GM23338 (cell line): Measurements from ENCODE around the gene TMEM255B.

Experiments
- EZH2 ChIP-seq: fragments of 200-600 bp; sonication (generic); IDR thresholded peaks from one replicate; pipeline ENCODE4 v1.8.0; 2017; ENCODE audit warnings: antibody characterized with exemption, mild to moderate bottlenecking, low read depth; ENCODE audit not compliant: unreplicated experiment
- EZH2phosphoT487 ChIP-seq: fragments of 200-600 bp; sonication (generic); IDR thresholded peaks from one replicate; pipeline ENCODE4 v1.8.1; 2018; ENCODE audit warnings: antibody characterized with exemption; ENCODE audit not compliant: unreplicated experiment
- TF ChIP-seq, protein P1 (sequence below), 2 experiments: fragments of 200-600 bp in 1 of 2; sonication (generic) in 1 of 2; conservative IDR thresholded peaks; 2 replicates each; pipeline versions ENCODE4 v1.5.1 to v1.6.1; 2016 to 2017; ENCODE audit warnings: antibody characterized with exemption in 2 of 2, low read depth in 2 of 2, mild to moderate bottlenecking in 2 of 2, moderate library complexity in 1 of 2

DNA sequence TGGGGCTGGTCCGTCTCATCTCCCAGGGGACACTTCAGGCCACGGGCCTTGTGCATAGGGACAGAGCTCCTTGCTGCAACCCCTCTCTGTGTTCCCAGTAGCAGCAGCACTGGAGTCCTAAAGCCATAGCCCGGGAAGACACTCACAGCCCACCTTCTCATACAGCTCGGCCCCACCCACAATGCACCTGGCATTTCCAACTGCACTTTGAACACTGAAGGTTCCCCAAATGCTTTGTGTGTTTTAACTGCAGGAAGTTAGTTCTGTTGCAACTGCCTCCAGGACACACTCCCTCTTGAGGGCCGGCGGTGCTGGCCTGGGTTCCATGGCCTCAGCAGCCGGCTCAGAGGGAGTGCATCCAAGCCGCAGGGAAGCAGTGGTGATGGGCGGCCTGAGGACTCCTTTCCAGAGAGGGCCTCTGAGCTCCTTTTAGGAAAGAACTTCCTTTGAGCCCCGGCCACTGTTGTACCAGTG lies 22.7 kb upstream of the TMEM255B start:
- TF ChIP-seq, protein P1, sequence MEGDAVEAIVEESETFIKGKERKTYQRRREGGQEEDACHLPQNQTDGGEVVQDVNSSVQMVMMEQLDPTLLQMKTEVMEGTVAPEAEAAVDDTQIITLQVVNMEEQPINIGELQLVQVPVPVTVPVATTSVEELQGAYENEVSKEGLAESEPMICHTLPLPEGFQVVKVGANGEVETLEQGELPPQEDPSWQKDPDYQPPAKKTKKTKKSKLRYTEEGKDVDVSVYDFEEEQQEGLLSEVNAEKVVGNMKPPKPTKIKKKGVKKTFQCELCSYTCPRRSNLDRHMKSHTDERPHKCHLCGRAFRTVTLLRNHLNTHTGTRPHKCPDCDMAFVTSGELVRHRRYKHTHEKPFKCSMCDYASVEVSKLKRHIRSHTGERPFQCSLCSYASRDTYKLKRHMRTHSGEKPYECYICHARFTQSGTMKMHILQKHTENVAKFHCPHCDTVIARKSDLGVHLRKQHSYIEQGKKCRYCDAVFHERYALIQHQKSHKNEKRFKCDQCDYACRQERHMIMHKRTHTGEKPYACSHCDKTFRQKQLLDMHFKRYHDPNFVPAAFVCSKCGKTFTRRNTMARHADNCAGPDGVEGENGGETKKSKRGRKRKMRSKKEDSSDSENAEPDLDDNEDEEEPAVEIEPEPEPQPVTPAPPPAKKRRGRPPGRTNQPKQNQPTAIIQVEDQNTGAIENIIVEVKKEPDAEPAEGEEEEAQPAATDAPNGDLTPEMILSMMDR (conservative IDR thresholded peaks at IDR 0.05; ENCODE audit: low read depth in 2 of 2) = no peak
- TF ChIP-seq EZH2phosphoT487 = no peak
- TF ChIP-seq EZH2 = no peak
